Mesendoderm (in vitro differentiated cells): ENCODE results near the gene ANGPTL8.
A peak's percentile ranks its signal among the peaks of the same experiment; 100 is the strongest.

Experiments used
- DNase-seq: peaks from one replicate; pipeline ENCODE4 v3.0.0; 2013
- H2AK5ac ChIP-seq: 2 replicates; pipeline ENCODE4 v1.6.1; 2013; ENCODE audit warnings: low read length, inconsistent platforms
- H2BK120ac ChIP-seq: 2 replicates; pipeline ENCODE4 v1.6.1; 2013; ENCODE audit warnings: low read depth, mild to moderate bottlenecking, low read length, moderate library complexity, mixed read lengths
- H2BK15ac ChIP-seq: replicated peaks from 2 replicates; pipeline ENCODE4 v1.6.1; 2013; ENCODE audit warnings: low read depth, mild to moderate bottlenecking, moderate library complexity
- H2BK5ac ChIP-seq: 2 replicates; pipeline ENCODE4 v1.6.1; 2013; ENCODE audit warnings: low read length, inconsistent platforms
- H3K18ac ChIP-seq: 2 replicates; pipeline ENCODE4 v1.6.1; 2013; ENCODE audit warnings: mild to moderate bottlenecking, low read length, mixed read lengths
- H3K23ac ChIP-seq: one replicate; pipeline ENCODE4 v1.6.1; 2013; ENCODE audit warnings: low read length
- H3K27ac ChIP-seq: 2 replicates; pipeline ENCODE4 v1.5.1; 2013; ENCODE audit warnings: low read depth, mild to moderate bottlenecking, inconsistent platforms, low read length, moderate library complexity
- H3K27me3 ChIP-seq: 2 replicates; pipeline ENCODE4 v1.6.1; 2013; ENCODE audit warnings: low read length, control low read depth, mild to moderate bottlenecking, inconsistent platforms; ENCODE audit not compliant: insufficient read depth, poor library complexity
- H3K36me3 ChIP-seq: 2 replicates; pipeline ENCODE4 v1.6.1; 2013; ENCODE audit warnings: low read length, inconsistent platforms; ENCODE audit not compliant: control insufficient read depth, insufficient read depth
- H3K4ac ChIP-seq: one replicate; pipeline ENCODE4 v1.6.1; 2013; ENCODE audit warnings: low read depth, mild to moderate bottlenecking, low read length, moderate library complexity
- H3K4me1 ChIP-seq: 2 replicates; pipeline ENCODE4 v1.6.1; 2013; ENCODE audit warnings: low read depth, low read length, inconsistent platforms; ENCODE audit not compliant: control insufficient read depth
- H3K4me2 ChIP-seq: 2 replicates; pipeline ENCODE4 v1.6.1; 2013; ENCODE audit warnings: low read length
- H3K4me3 ChIP-seq: 2 replicates; pipeline ENCODE4 v1.5.1; 2013; ENCODE audit warnings: mild to moderate bottlenecking, low read length
- H3K56ac ChIP-seq: one replicate; pipeline ENCODE4 v1.6.1; 2013; ENCODE audit warnings: low read length
- H3K79me1 ChIP-seq: 2 replicates; pipeline ENCODE4 v1.6.1; 2013; ENCODE audit warnings: low read length, inconsistent platforms
- H3K79me2 ChIP-seq: 2 replicates; pipeline ENCODE4 v1.6.1; 2013; ENCODE audit warnings: mild to moderate bottlenecking, low read length; ENCODE audit not compliant: control insufficient read depth, insufficient read depth
- H3K9ac ChIP-seq: 2 replicates; pipeline ENCODE4 v1.6.1; 2013; ENCODE audit warnings: low read length, inconsistent platforms
- H4K5ac ChIP-seq: one replicate; pipeline ENCODE4 v1.6.1; 2013; ENCODE audit warnings: low read length
- H4K8ac ChIP-seq: one replicate; pipeline ENCODE4 v1.6.1; 2013; ENCODE audit warnings: low read depth, mild to moderate bottlenecking, control low read depth, low read length, moderate library complexity
- WGBS: extraction: QIAGEN DNeasy Blood & Tissue Kit; methylation state at CpG from one replicate; pipeline ENCODE4 v1.1.7; 2013; ENCODE audit warnings: low lambda C conversion rate, missing lambda C conversion rate; ENCODE audit not compliant: insufficient coverage; ENCODE audit errors: extremely low coverage; 5-methylcytosine and 5-hydroxymethylcytosine counted together

Gene ANGPTL8

GRCh38 chr19:11274533-11275086, 35.2 kb downstream of the ANGPTL8 start:
- no peak overlapping the region for H2BK15ac ChIP-seq
- no peak overlapping the region for H3K9ac ChIP-seq
- no peaks in the 10 kb centered on the region for H3K79me2 ChIP-seq
- no CpG with 5 or more reads among the region's 4 CpGs for WGBS
- no peak overlapping the region for H2AK5ac ChIP-seq
- no peak overlapping the region for H4K8ac ChIP-seq
- H3K18ac ChIP-seq, result no peak overlapping the region
- H2BK120ac ChIP-seq, result no peak overlapping the region
- H3K4me1 ChIP-seq, result no peaks in the 10 kb centered on the region
- H3K27ac ChIP-seq, result no peak overlapping the region
- no peak overlapping the region for H3K4me3 ChIP-seq
- no peaks in the 10 kb centered on the region for H3K79me1 ChIP-seq
- no peak overlapping the region for H3K23ac ChIP-seq
- H3K36me3 ChIP-seq, result no peaks in the 10 kb centered on the region
- no peak overlapping the region for H3K56ac ChIP-seq
- H4K5ac ChIP-seq, result no peak overlapping the region
- H3K4ac ChIP-seq, result no peak overlapping the region
- no peak overlapping the region for H3K4me2 ChIP-seq
- H2BK5ac ChIP-seq, result no peak overlapping the region
- H3K27me3 ChIP-seq, result no peaks in the 10 kb centered on the region
- no peak for DNase-seq

- Histone ChIP-seq H3K79me2 (no peaks in the 10 kb centered on the region), H3K4me3 (no peak overlapping the region), H2BK15ac (no peak overlapping the region), H3K4me2 (no peak overlapping the region), H3K27ac (no peak overlapping the region), H2BK120ac (no peak overlapping the region), H4K8ac (no peak overlapping the region), H3K79me1 (no peaks in the 10 kb centered on the region), H3K23ac (no peak overlapping the region), H2BK5ac (no peak overlapping the region), H3K4ac (no peak overlapping the region), H3K18ac (no peak overlapping the region), H3K27me3 (no peaks in the 10 kb centered on the region), H3K4me1 (no peaks in the 10 kb centered on the region), H3K9ac (no peak overlapping the region), H2AK5ac (no peak overlapping the region), H3K36me3 (no peaks in the 10 kb centered on the region), H3K56ac (no peak overlapping the region), H4K5ac (no peak overlapping the region)
- peak; percentile 69 for DNase-seq
- WGBS, result no CpG with 5 or more reads among the region's 6 CpGs
These were observed 39.3 kb downstream of the ANGPTL8 start for GRCh38 chr19:11278670-11279069.

GRCh38 chr19:11279505-11280236, 40.3 kb downstream of the ANGPTL8 start:
- Histone ChIP-seq H3K23ac (no peak overlapping the region), H2BK15ac (no peak overlapping the region), H3K4me3 (no peak overlapping the region), H3K9ac (no peak overlapping the region), H3K79me2 (no peaks in the 10 kb centered on the region), H2BK120ac (no peak overlapping the region), H3K27ac (no peak overlapping the region), H3K18ac (no peak overlapping the region), H3K4me1 (no peaks in the 10 kb centered on the region), H2BK5ac (no peak overlapping the region), H3K79me1 (no peaks in the 10 kb centered on the region), H3K4me2 (no peak overlapping the region), H2AK5ac (no peak overlapping the region), H4K5ac (no peak overlapping the region), H3K27me3 (no peaks in the 10 kb centered on the region), H3K36me3 (no peaks in the 10 kb centered on the region), H4K8ac (no peak overlapping the region), H3K4ac (no peak overlapping the region), H3K56ac (no peak overlapping the region)
- no peak for DNase-seq
- WGBS, result no CpG with 5 or more reads among the region's 5 CpGs

- no CpG with 5 or more reads among the region's 11 CpGs for WGBS
- Histone ChIP-seq H3K18ac (no peak overlapping the region), H3K4me1 (no peaks in the 10 kb centered on the region), H3K4me3 (no peak overlapping the region), H3K23ac (no peak overlapping the region), H3K79me2 (no peaks in the 10 kb centered on the region), H3K36me3 (no peaks in the 10 kb centered on the region), H2BK5ac (no peak overlapping the region), H3K56ac (no peak overlapping the region), H3K4me2 (no peak overlapping the region), H3K4ac (no peak overlapping the region), H2BK120ac (no peak overlapping the region), H3K27ac (no peak overlapping the region), H2AK5ac (no peak overlapping the region), H4K5ac (no peak overlapping the region), H3K9ac (no peak overlapping the region), H2BK15ac (no peak overlapping the region), H3K79me1 (no peaks in the 10 kb centered on the region), H4K8ac (no peak overlapping the region), H3K27me3 (no peaks in the 10 kb centered on the region)
- no peak for DNase-seq
These were observed 42.1 kb downstream of the ANGPTL8 start for GRCh38 chr19:11281356-11282049.

GRCh38 chr19:11284515-11284914, 45.1 kb downstream of the ANGPTL8 start:
- Histone ChIP-seq H3K4me3 (no peak overlapping the region), H3K79me2 (no peaks in the 10 kb centered on the region), H2AK5ac (no peak overlapping the region), H2BK5ac (no peak overlapping the region), H3K36me3 (no peaks in the 10 kb centered on the region), H2BK15ac (no peak overlapping the region), H3K4me2 (no peak overlapping the region), H3K18ac (no peak overlapping the region), H3K27me3 (no peaks in the 10 kb centered on the region), H3K79me1 (no peaks in the 10 kb centered on the region), H3K4ac (no peak overlapping the region), H4K8ac (no peak overlapping the region), H4K5ac (no peak overlapping the region), H3K9ac (no peak overlapping the region), H3K23ac (no peak overlapping the region), H3K27ac (no peak overlapping the region), H3K4me1 (no peaks in the 10 kb centered on the region), H2BK120ac (no peak overlapping the region), H3K56ac (no peak overlapping the region)
- WGBS, result no CpG with 5 or more reads among the region's 6 CpGs
- DNase-seq, result no peak
